GM18507 (cell line): ENCODE measurements around the gene CYS1.
"Not testable (repeated sequence)": the region's sequence is repeated elsewhere in the genome, so short reads cannot be mapped to it uniquely, and the experiment has no call there.

Experiments used
- DNase-seq: peaks from one replicate; pipeline ENCODE4 v3.0.0; 2011; ENCODE audit warnings: low read depth; ENCODE audit not compliant: insufficient read length; ENCODE audit errors: extremely low spot score
- FAIRE-seq: peaks from 2 replicates; lab custom pipeline; 2011; peaks lifted over from hg19 to GRCh38; lab: Jason Lieb, UNC

CYS1 gene

DNA sequence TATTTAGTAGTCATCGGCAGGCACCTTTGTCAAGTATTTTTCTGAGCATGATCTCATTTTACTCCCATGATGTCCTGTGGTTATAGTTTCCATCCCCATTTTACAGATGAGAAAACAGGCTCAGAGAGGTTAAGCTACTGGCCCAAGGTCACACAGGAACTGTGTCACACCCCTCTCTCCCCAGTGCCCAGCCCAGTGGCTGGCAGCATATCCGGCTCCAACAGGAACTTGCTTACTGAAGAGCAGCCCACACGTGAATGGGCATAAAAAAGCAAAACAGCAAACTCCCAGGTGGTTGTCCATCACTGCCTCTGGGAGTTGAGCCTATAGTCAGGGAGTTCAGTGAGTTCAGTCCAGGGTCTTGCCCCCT, 45.2 kb downstream of the CYS1 start:
- FAIRE-seq (no peak), DNase-seq (no peak)

DNA sequence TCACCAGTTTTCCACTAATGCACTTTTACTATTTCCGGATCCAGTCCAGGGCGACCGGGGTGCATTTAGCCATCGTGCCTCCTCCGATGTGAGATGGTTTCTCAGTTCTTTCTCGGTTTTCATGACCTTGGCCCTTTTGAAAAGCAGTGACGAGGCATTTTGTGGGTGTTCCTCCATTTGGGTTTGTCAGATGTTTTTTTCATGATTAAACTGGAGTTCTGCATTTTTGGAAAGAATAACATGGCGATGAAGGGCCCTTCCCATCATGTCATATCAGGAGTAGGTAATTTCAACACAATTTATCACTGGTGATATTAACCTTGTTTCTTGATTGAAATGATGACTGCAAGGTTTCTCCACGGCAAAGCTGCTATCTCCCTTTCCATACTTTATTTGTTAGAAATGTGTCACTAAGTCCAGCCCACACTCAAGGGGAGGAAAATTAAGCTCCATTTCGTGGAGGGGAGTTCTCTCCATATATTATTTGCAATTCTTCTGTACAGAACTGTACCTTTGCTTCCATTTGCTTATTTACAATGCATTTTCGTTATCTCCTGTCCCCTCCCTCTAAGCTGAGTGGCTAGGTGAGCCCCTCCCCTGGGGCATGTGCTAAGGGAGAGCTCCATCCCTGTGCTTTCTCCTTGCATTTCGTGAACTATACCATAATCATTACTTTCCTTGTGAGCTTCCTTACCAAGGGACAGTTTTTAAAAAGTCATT, 45.7 kb downstream of the CYS1 start:
- DNase-seq (no peak), FAIRE-seq (no peak)

DNA sequence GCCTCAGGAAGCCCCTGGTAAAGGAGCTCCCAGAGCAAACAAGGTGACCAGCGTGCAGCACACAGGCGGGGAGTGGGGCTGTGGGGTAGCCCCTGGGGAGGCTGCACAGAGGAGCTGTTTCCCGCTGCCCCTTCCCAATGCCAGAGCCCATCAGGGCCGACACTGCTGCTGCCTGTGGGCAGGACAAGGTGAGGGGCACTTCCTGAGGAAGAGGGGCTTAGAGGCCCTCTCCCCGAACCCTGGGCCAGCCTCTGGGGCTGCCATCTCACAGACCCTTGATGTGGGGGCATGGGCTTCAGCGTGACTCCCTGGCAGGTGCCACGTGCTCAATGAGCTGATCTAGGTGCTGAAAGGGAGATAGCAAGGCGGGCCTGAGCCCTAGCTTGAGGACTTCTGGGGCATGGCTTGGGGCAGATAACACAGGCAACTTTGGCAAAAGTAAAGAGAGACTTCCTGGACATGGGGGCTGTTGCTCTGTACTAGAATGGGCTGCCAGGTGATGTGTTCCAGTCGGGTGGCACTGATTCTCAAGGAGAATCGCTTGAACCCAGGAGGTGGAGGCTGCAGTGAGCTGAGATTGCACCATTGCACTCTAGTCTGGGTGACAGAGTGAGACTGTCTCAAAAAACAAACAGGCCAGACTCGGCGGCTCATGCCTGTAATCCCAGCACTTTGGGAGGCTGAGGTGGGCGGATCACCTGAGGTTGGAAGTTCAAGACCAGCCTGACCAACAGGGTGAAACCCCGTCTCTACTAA, 46.8 kb downstream of the CYS1 start:
- DNase-seq (no peak), FAIRE-seq (no peak)

DNA sequence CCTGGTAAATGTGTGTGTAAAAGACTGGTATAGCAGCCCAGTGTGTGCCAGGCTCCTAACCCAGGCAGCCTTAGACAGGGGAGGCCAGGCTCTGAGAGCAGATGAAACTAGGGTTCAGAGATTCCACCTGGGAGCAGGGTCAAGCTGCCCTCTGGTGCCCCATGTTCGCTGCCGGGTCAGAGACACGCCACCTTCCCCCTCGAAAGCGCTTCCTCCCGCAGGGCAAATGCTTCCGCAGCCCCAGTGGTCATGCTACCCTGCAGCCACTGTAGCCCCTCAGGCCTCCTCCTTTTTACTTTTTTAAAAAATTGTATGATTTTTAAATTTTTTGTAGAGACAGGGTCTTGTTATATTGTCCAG, 47.5 kb downstream of the CYS1 start:
- no peak for DNase-seq
- no peak for FAIRE-seq

- FAIRE-seq (no peak), DNase-seq (no peak)
Measured at GRCh38 chr2:10031886-10032745, 48.1 kb downstream of the CYS1 start.

DNA sequence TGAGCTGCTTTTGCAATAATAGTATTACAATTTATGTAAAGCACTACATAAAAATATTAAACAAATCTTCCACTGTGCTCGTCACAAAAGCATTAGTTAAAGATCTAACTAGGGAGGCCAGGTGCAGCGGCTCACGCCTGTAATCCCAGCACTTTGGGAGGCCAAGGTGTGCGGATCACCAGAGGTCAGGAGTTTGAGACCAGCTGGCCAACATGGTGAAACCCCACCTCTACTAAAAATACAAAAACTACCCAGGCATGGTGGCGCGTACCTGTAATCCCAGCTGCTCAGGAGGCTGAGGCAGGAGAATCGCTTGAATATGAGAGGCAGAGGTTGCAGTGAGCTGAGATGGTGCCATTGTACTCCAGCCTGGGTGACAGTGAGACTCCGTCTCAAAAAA, 49.4 kb downstream of the CYS1 start:
- DNase-seq, FAIRE-seq: not testable (repeated sequence)

DNA sequence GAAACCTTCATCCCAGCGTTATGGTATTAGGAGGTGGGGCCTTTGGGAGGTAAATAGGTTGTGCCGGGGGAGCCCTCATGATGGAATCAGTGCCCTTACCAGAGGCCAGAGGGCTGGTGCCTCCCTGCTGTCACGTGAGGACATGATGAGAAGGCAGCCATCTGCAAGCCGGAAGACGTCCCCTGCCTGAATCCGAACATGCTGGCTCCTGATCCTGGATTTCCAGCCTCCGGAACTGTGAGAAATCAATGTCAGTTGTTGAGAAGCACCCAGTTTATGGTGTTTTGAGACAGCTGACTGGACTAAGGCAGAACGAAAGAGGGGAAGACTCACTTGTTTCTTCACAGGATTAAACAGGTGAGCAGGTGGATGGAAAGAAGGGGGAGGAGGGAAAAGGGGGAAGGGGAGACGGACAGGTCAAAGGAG, 49.9 kb downstream of the CYS1 start:
- no peak for FAIRE-seq
- no peak for DNase-seq

DNA sequence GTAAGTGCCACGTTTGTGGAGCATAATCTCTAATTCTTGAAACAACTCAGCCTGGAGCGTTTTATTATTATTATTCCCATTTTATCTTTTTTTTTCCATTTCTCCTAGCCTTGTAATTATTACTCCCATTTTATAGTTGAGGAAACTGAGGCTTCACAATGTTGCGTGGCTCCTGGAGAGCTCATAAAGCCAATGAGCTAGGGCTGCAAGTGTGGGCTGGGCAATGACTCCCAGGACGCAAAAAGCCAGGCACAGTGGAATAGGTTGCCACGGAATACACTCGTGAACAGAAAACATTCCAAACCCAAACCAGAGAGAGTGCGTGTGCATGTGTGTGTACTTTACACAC, 50.4 kb downstream of the CYS1 start:
- no peak for DNase-seq

GRCh38 chr2:10028988-10029874, 51.0 kb downstream of the CYS1 start:
- FAIRE-seq (peak; percentile 68), DNase-seq (peak; percentile 43)

More for the DNA sequence above, 50.4 kb downstream of the CYS1 start:
- no peak for FAIRE-seq

GRCh38 chr2:10028407-10028987, 51.7 kb downstream of the CYS1 start:
- FAIRE-seq = no peak

GRCh38 chr2:10027660-10028330, 52.4 kb downstream of the CYS1 start:
- DNase-seq (no peak), FAIRE-seq (no peak)

More at GRCh38 chr2:10028407-10028987, 51.7 kb downstream of the CYS1 start:
- no peak for DNase-seq

- FAIRE-seq (no peak), DNase-seq (no peak)
Measured at GRCh38 chr2:10026940-10027569, 53.2 kb downstream of the CYS1 start.

DNA sequence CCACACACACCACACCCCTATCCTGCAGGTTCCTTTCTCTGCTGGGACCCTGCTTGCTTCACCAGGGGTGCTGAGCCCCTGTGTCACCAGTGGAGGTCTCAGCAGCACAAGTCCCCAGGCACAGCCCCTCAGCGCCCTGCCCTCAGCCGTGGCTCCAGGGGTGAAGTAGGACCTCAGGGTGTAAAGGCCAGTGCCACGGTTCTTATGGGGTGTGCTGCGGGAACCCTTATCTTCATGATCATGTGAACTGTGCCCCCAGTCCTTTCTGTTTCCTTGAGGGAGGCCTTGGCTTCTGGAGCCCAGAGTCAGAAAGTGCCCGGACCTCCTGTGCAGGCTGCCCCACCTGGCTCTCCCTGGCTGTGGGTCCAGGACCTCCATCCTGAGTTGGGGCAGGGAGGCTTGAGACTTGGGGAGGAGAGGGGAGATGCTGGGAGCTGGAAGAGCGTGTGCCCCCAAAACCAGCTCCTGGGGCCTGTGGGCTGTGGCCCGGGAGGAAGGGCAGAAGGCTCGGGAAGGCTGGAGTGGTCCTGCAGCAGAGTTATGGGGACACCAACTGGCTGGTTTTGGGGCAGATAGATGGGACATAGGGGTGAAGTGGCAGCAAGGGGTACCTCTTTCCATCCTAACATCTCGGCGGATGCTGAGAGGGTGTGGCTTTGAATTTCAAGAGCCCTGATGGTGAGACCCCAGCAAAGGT, 57.1 kb downstream of the CYS1 start:
- DNase-seq = no peak
- no peak for FAIRE-seq

- no peak for DNase-seq
- FAIRE-seq = no peak
Measured at GRCh38 chr2:10022445-10022844, 57.8 kb downstream of the CYS1 start.

GRCh38 chr2:10022041-10022421, 58.2 kb downstream of the CYS1 start:
- FAIRE-seq = no peak

GRCh38 chr2:10019602-10020400, 60.4 kb downstream of the CYS1 start:
- DNase-seq (no peak), FAIRE-seq (no peak)

More at GRCh38 chr2:10022041-10022421, 58.2 kb downstream of the CYS1 start:
- DNase-seq = no peak

- FAIRE-seq (no peak), DNase-seq (no peak)
Measured at GRCh38 chr2:10019174-10019573, 61.0 kb downstream of the CYS1 start.
